Uterus (tissue), 4 donors: ENCODE results near the gene DNAAF3. TPM values are rescaled to one million over a fixed set of nuclear protein-coding genes. Genes with fewer than 3 reads are reported as not detected.

Experiments
- DNase-seq, 2 donors: peaks; one replicate each; pipeline ENCODE4 v3.0.0-alpha.2; 2019 to 2020
- H3K27ac ChIP-seq, 2 donors: fragments of 200-600 bp; sonication (generic); 1 replicate in 1 of 2; 2 replicates in 1 of 2; pipeline ENCODE4 v1.5.1; 2016 to 2018
- H3K27me3 ChIP-seq, 2 donors: fragments of 200-600 bp; sonication (generic); one replicate each; pipeline ENCODE4 v1.5.1; 2018 to 2019; ENCODE audit warnings: control low read depth in 1 of 2
- H3K36me3 ChIP-seq, 2 donors: fragments of 200-600 bp; sonication (generic); one replicate each; pipeline ENCODE4 v1.5.1; 2019; ENCODE audit warnings: control low read depth in 1 of 2
- H3K4me1 ChIP-seq, 2 donors: fragments of 200-600 bp; sonication (generic); one replicate each; pipeline ENCODE4 v1.5.1; 2018 to 2019; ENCODE audit warnings: control low read depth in 1 of 2
- H3K4me3 ChIP-seq, 2 donors: fragments of 200-600 bp; sonication (generic); 1 replicate in 1 of 2; 2 replicates in 1 of 2; pipeline ENCODE4 v1.5.1; 2018 to 2019; ENCODE audit warnings: mild to moderate bottlenecking in 1 of 2
- H3K9me3 ChIP-seq, 2 donors: fragments of 200-600 bp; sonication (generic); one replicate each; pipeline ENCODE4 v1.5.1; 2019; ENCODE audit warnings: control low read depth in 1 of 2
- CTCF ChIP-seq, 4 experiments: fragments of 200-600 bp in 2 of 4; fragments of 450-650 bp in 2 of 4; sonication (generic) in 2 of 4; IDR thresholded peaks; one replicate each; pipeline ENCODE4 v1.5.1; 2016 to 2019; ENCODE audit warnings: antibody characterized with exemption in 4 of 4, mild to moderate bottlenecking in 2 of 4, moderate library complexity in 1 of 4
- POLR2A ChIP-seq, 2 donors: fragments of 450-650 bp; IDR thresholded peaks; one replicate each; pipeline ENCODE4 v1.6.1; 2016; ENCODE audit warnings: antibody characterized with exemption in 2 of 2, mild to moderate bottlenecking in 1 of 2, moderate library complexity in 1 of 2
- intact Hi-C: fragments of 100-400 bp; cut with DNase I; formaldehyde crosslinking; loops from one replicate; pipeline ENCODE4 v1.15.1; 2023; ENCODE audit warnings: low total_unique reads
- total RNA-seq, 4 donors: library from RNA; depleted of rRNA in 3 of 4; stranded (reverse); fragments of >200 nt in 3 of 4; gene quantifications; one replicate each; pipeline versions ENCODE4 v1.1.0 to v1.2.4, GENCODE V29; 2014 to 2023
- donor health status: DM: yes; HTN: yes; CAD: no.

Gene DNAAF3
- total RNA-seq, 4 donors from 2014 or later: 3.1 to 4.4 (median 3.9) TPM; not detected in 1

- no peaks in the 10 kb centered on the region for H3K9me3 ChIP-seq
- DNase-seq: peak; percentile 43 to 50
- H3K27ac ChIP-seq: peak overlapping the region; percentile 97 to 100
- H3K36me3 ChIP-seq: no peaks in the 10 kb centered on the region
- no peaks in the 10 kb centered on the region for H3K27me3 ChIP-seq
- TF ChIP-seq CTCF (IDR thresholded peaks at IDR 0.05): no peak
- peak in 1 of 2 donors; percentile 17 for TF ChIP-seq POLR2A (IDR thresholded peaks at IDR 0.05)
- peak overlapping the region; percentile 75 to 80 for H3K4me3 ChIP-seq
- intact Hi-C loops: loop anchor here (10.0 kb wide), 1 partner anchor 529 kb away; the partner anchor contains the start of genes CCDC106, ZNF580 and ZNF581
- H3K4me1 ChIP-seq: peaks cover 13 to 38% of the 10 kb centered on the region in 2 donors
Measured at GRCh38 chr19:55115446-55116065, 50.9 kb downstream of the DNAAF3 start.

- H3K36me3 ChIP-seq: no peaks in the 10 kb centered on the region
- intact Hi-C loops: loop anchor here (10.0 kb wide), 1 partner anchor 530 kb away; the partner anchor contains the start of genes CCDC106, ZNF580 and ZNF581
- no peak overlapping the region for H3K4me3 ChIP-seq
- peak overlapping the region; percentile 97 to 100 for H3K27ac ChIP-seq
- no peaks in the 10 kb centered on the region for H3K27me3 ChIP-seq
- H3K4me1 ChIP-seq: peaks cover 13 to 38% of the 10 kb centered on the region in 2 donors
- no peaks in the 10 kb centered on the region for H3K9me3 ChIP-seq
- TF ChIP-seq POLR2A (IDR thresholded peaks at IDR 0.05) (no peak), CTCF (IDR thresholded peaks at IDR 0.05) (no peak)
- DNase-seq: no peak
Measured at GRCh38 chr19:55114566-55115145, 51.8 kb downstream of the DNAAF3 start.

- intact Hi-C loops: loop anchor here (10.0 kb wide), 1 partner anchor 531 kb away; the partner anchor contains the start of genes CCDC106, ZNF580 and ZNF581
- Histone ChIP-seq H3K27me3 (no peaks in the 10 kb centered on the region), H3K4me1 (peaks cover 13 to 38% of the 10 kb centered on the region in 2 donors), H3K36me3 (no peaks in the 10 kb centered on the region), H3K4me3 (peak overlapping the region; percentile 21 to 24), H3K27ac (peak overlapping the region; percentile 97 to 100), H3K9me3 (no peaks in the 10 kb centered on the region)
- TF ChIP-seq CTCF (IDR thresholded peaks at IDR 0.05) (peak in 1 of 4 experiments; percentile 21), POLR2A (IDR thresholded peaks at IDR 0.05) (peak; percentile 56 to 74)
- DNase-seq: peak; percentile 96 to 99
Measured at GRCh38 chr19:55113570-55114039, 52.8 kb downstream of the DNAAF3 start.

GRCh38 chr19:55112777-55113569, 53.4 kb downstream of the DNAAF3 start:
- TF ChIP-seq CTCF (IDR thresholded peaks at IDR 0.05): no peak
- TF ChIP-seq POLR2A (IDR thresholded peaks at IDR 0.05): no peak
- Histone ChIP-seq H3K27me3 (no peaks in the 10 kb centered on the region), H3K9me3 (no peaks in the 10 kb centered on the region), H3K27ac (peak overlapping the region; percentile 97 to 100), H3K4me1 (peaks cover 13 to 38% of the 10 kb centered on the region in 2 donors), H3K4me3 (peak overlapping the region; percentile 21 to 24), H3K36me3 (no peaks in the 10 kb centered on the region)
- peak; percentile 42 to 47 for DNase-seq
- intact Hi-C loops: loop anchor here (10.0 kb wide), 1 partner anchor 532 kb away; the partner anchor contains the start of genes CCDC106, ZNF580 and ZNF581
